WTC11 (cell line): ENCODE results near the gene GALNT2. TPM values are rescaled to one million over a fixed set of nuclear protein-coding genes. Genes with fewer than 3 reads are reported as not detected.

ENCODE experiments used
- ATAC-seq: fragments of 200-7000 bp; cut with Tn5 transposase; 2 replicates; pipeline ENCODE4 v1.10.0; 2021; ENCODE audit warnings: mild to moderate bottlenecking, moderate library complexity
- CTCF ChIA-PET: fragments of 300-600 bp; sonication (Branson Sonifier 250); formaldehyde crosslinking; loops from one replicate; lab custom pipeline; 2021; ENCODE audit warnings: antibody characterized with exemption; lab: Charles Lee
- POLR2A ChIA-PET: fragments of 350-600 bp; sonication (Branson Sonifier 250); formaldehyde crosslinking; loops from one replicate; lab custom pipeline; 2021; ENCODE audit warnings: antibody characterized with exemption; lab: Charles Lee
- DNase-seq: peaks from one replicate; pipeline ENCODE4 v3.0.0; 2021; ENCODE audit warnings: low spot score
- H3K27ac Mint-ChIP-seq: 2 replicates; pipeline ENCODE4 v1.8.0; 2021; ENCODE audit warnings: mixed read lengths
- H3K27me3 Mint-ChIP-seq: 2 replicates; pipeline ENCODE4 v1.8.0; 2021; ENCODE audit warnings: low read depth, mild to moderate bottlenecking, moderate library complexity, mixed read lengths
- H3K36me3 Mint-ChIP-seq: 2 replicates; pipeline ENCODE4 v1.8.0; 2021; ENCODE audit warnings: mixed read lengths
- H3K4me1 Mint-ChIP-seq: 2 replicates; pipeline ENCODE4 v1.8.0; 2022; ENCODE audit warnings: mixed read lengths
- H3K4me3 Mint-ChIP-seq: 2 replicates; pipeline ENCODE4 v1.8.0; 2021; ENCODE audit warnings: mild to moderate bottlenecking, moderate library complexity, mixed read lengths
- H3K9me3 Mint-ChIP-seq: 2 replicates; pipeline ENCODE4 v1.8.0; 2021; ENCODE audit warnings: mixed read lengths
- CBFB ChIP-seq: sonication (generic); formaldehyde crosslinking; IDR thresholded peaks from 2 replicates; pipeline ENCODE4 v1.8.1; 2022; ENCODE audit warnings: mild to moderate bottlenecking, low read depth, missing genetic modification reagents
- ESRRA ChIP-seq: sonication (generic); formaldehyde crosslinking; IDR thresholded peaks from 2 replicates; pipeline ENCODE4 v1.8.1; 2022; ENCODE audit warnings: mild to moderate bottlenecking, missing genetic modification reagents, borderline replicate concordance
- FOXK1 ChIP-seq: sonication (generic); formaldehyde crosslinking; IDR thresholded peaks from 2 replicates; pipeline ENCODE4 v1.8.0; 2022; ENCODE audit warnings: mild to moderate bottlenecking, moderate library complexity, missing genetic modification reagents
- JAZF1 ChIP-seq: fragments of 250-450 bp; sonication (Bioruptor Pico); IDR thresholded peaks from 2 replicates; pipeline ENCODE4 v1.9.0; 2021; ENCODE audit warnings: moderate library complexity, mild to moderate bottlenecking, inconsistent platforms
- MXD4 ChIP-seq: fragments of 250-450 bp; sonication (Bioruptor Pico); IDR thresholded peaks from 2 replicates; pipeline ENCODE4 v1.8.0; 2021; ENCODE audit warnings: mild to moderate bottlenecking, moderate library complexity, borderline replicate concordance
- NFATC4 ChIP-seq: fragments of 250-450 bp; sonication (Bioruptor Pico); IDR thresholded peaks from 2 replicates; pipeline ENCODE4 v1.9.0; 2021; ENCODE audit warnings: mild to moderate bottlenecking
- NFE2L1 ChIP-seq: sonication (generic); formaldehyde crosslinking; IDR thresholded peaks from 2 replicates; pipeline ENCODE4 v1.8.1; 2023; ENCODE audit warnings: missing genetic modification reagents
- NR1H2 ChIP-seq: sonication (generic); formaldehyde crosslinking; IDR thresholded peaks from 2 replicates; pipeline ENCODE4 v1.9.0; 2021; ENCODE audit warnings: mild to moderate bottlenecking, moderate library complexity, missing genetic modification reagents
- NR2C2 ChIP-seq: sonication (generic); formaldehyde crosslinking; IDR thresholded peaks from 2 replicates; pipeline ENCODE4 v1.8.0; 2022; ENCODE audit warnings: mild to moderate bottlenecking, missing genetic modification reagents
- RORB ChIP-seq: fragments of 250-450 bp; sonication (Bioruptor Pico); IDR thresholded peaks from 2 replicates; pipeline ENCODE4 v1.9.0; 2021; ENCODE audit warnings: mild to moderate bottlenecking
- ZNF219 ChIP-seq: sonication (generic); formaldehyde crosslinking; IDR thresholded peaks from 2 replicates; pipeline ENCODE4 v1.8.0; 2023; ENCODE audit warnings: missing genetic modification reagents, mild to moderate bottlenecking, borderline replicate concordance
- ZNF263 ChIP-seq: sonication (generic); formaldehyde crosslinking; IDR thresholded peaks from 2 replicates; pipeline ENCODE4 v1.8.1; 2022; ENCODE audit warnings: low read depth, mild to moderate bottlenecking, moderate library complexity, missing genetic modification reagents
- total RNA-seq: library from RNA; stranded (reverse); gene quantifications from 3 replicates; pipeline ENCODE4 v1.2.3, GENCODE V29; 2021
- TF ChIP-seq, protein P1 (sequence below): sonication (generic); formaldehyde crosslinking; IDR thresholded peaks from 2 replicates; pipeline ENCODE4 v1.8.1; 2023; ENCODE audit warnings: mild to moderate bottlenecking, missing genetic modification reagents
- TF ChIP-seq, protein P2 (sequence below): fragments of 250-450 bp; sonication (Bioruptor Pico); IDR thresholded peaks from 2 replicates; pipeline ENCODE4 v1.8.0; 2021; ENCODE audit warnings: mild to moderate bottlenecking
- TF ChIP-seq, protein P3 (sequence below): sonication (generic); formaldehyde crosslinking; IDR thresholded peaks from 2 replicates; pipeline ENCODE4 v1.8.1; 2022; ENCODE audit warnings: missing genetic modification reagents, borderline replicate concordance
- TF ChIP-seq, protein P4 (sequence below): fragments of 250-450 bp; sonication (Bioruptor Pico); conservative IDR thresholded peaks from 2 replicates; pipeline ENCODE4 v1.9.0; 2021; ENCODE audit warnings: mild to moderate bottlenecking
- TF ChIP-seq, protein P5 (sequence below): sonication (generic); formaldehyde crosslinking; IDR thresholded peaks from 2 replicates; pipeline ENCODE4 v1.8.0; 2022; ENCODE audit warnings: mild to moderate bottlenecking, missing genetic modification reagents
- TF ChIP-seq, protein P6 (sequence below): sonication (generic); formaldehyde crosslinking; IDR thresholded peaks from 2 replicates; pipeline ENCODE4 v1.8.1; 2022; ENCODE audit warnings: low read depth, missing genetic modification reagents, borderline replicate concordance
- TF ChIP-seq, protein P7 (sequence below): sonication (generic); formaldehyde crosslinking; IDR thresholded peaks from 2 replicates; pipeline ENCODE4 v1.8.1; 2023; ENCODE audit warnings: mild to moderate bottlenecking, missing genetic modification reagents, moderate library complexity
- TF ChIP-seq, protein P8 (sequence below): sonication (generic); formaldehyde crosslinking; IDR thresholded peaks from 2 replicates; pipeline ENCODE4 v1.8.1; 2022; ENCODE audit warnings: low read depth, mild to moderate bottlenecking, moderate library complexity, missing genetic modification reagents, borderline replicate concordance

Gene GALNT2
- total RNA-seq, 1 experiment from 2014 or later = 74.8 TPM

DNA sequence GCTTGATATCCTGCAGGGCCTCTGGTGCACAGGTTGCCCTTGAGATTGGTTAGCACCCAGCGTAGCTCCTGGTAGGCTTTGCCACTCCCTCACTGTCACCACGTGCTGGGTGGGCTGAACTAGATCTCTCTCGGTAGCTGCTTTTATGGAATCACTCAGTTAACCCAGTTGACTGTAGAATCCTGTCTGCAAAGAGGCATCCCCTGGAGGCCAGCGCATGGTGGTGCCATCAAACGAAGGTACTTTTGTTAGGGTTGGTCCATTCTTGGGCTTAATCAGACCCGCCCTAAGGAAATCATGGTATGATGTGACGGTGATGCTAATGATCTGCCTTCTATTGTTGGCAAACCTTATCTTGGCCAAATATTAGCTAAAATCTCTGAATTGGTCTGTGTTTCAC lies 153.4 kb downstream of the GALNT2 start:
- DNase-seq (no peak), ATAC-seq (peak; percentile 73)
- no peak overlapping the region for H3K4me3 Mint-ChIP-seq
- TF ChIP-seq, protein P1, sequence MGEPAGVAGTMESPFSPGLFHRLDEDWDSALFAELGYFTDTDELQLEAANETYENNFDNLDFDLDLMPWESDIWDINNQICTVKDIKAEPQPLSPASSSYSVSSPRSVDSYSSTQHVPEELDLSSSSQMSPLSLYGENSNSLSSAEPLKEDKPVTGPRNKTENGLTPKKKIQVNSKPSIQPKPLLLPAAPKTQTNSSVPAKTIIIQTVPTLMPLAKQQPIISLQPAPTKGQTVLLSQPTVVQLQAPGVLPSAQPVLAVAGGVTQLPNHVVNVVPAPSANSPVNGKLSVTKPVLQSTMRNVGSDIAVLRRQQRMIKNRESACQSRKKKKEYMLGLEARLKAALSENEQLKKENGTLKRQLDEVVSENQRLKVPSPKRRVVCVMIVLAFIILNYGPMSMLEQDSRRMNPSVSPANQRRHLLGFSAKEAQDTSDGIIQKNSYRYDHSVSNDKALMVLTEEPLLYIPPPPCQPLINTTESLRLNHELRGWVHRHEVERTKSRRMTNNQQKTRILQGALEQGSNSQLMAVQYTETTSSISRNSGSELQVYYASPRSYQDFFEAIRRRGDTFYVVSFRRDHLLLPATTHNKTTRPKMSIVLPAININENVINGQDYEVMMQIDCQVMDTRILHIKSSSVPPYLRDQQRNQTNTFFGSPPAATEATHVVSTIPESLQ (CRISPR knock-in tag) = no peak
- no peak for TF ChIP-seq NFE2L1 (CRISPR knock-in tag)
- TF ChIP-seq, protein P2, sequence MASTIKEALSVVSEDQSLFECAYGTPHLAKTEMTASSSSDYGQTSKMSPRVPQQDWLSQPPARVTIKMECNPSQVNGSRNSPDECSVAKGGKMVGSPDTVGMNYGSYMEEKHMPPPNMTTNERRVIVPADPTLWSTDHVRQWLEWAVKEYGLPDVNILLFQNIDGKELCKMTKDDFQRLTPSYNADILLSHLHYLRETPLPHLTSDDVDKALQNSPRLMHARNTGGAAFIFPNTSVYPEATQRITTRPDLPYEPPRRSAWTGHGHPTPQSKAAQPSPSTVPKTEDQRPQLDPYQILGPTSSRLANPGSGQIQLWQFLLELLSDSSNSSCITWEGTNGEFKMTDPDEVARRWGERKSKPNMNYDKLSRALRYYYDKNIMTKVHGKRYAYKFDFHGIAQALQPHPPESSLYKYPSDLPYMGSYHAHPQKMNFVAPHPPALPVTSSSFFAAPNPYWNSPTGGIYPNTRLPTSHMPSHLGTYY (CRISPR knock-in tag) = no peak
- no peak for TF ChIP-seq ESRRA
- TF ChIP-seq ZNF219 (CRISPR knock-in tag) = no peak
- no peak for TF ChIP-seq ZNF263 (CRISPR knock-in tag)
- no peak for TF ChIP-seq CBFB (CRISPR knock-in tag)
- no peak for TF ChIP-seq NFATC4 (CRISPR knock-in tag)
- no peak for TF ChIP-seq JAZF1 (CRISPR knock-in tag)
- TF ChIP-seq NR2C2 (CRISPR knock-in tag) = no peak
- TF ChIP-seq RORB = no peak
- TF ChIP-seq, protein P3, sequence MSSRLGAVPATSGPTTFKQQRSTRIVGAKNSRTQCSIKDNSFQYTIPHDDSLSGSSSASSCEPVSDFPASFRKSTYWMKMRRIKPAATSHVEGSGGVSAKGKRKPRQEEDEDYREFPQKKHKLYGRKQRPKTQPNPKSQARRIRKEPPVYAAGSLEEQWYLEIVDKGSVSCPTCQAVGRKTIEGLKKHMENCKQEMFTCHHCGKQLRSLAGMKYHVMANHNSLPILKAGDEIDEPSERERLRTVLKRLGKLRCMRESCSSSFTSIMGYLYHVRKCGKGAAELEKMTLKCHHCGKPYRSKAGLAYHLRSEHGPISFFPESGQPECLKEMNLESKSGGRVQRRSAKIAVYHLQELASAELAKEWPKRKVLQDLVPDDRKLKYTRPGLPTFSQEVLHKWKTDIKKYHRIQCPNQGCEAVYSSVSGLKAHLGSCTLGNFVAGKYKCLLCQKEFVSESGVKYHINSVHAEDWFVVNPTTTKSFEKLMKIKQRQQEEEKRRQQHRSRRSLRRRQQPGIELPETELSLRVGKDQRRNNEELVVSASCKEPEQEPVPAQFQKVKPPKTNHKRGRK (CRISPR knock-in tag) = no peak
- TF ChIP-seq, protein P4, sequence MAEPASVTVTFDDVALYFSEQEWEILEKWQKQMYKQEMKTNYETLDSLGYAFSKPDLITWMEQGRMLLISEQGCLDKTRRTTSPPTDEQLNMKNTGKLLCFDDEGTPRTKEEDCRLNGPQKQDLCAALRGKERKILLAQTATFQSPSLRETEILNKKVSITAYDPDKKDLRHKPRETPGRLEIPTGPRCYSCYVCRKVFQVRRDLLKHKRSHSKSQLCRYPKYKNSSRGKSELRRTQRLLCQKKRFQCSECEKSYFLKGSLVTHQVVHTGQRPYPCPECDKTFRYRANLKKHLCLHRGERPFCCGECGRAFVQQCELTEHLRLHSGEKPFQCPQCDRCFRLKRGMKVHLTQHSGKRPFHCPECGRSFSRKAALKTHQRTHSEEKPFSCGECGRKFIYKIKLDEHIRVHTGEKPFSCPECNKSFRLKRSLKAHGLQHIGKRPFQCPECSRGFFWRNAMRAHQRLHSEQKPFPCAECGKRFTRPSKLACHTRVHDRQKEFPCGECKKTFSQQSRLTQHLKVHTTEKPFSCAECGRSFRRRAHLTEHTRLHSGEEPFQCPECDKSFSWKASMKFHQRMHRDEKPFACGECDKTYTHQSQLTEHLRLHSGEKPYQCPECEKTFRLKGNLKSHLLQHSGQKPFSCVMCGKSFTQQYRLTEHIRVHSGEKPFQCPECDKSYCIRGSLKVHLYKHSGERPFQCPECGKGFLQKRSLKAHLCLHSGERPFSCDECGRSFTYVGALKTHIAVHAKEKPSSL (CRISPR knock-in tag) = no peak
- TF ChIP-seq, protein P5, sequence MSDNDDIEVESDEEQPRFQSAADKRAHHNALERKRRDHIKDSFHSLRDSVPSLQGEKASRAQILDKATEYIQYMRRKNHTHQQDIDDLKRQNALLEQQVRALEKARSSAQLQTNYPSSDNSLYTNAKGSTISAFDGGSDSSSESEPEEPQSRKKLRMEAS (CRISPR knock-in tag) = no peak
- TF ChIP-seq MXD4 = no peak
- TF ChIP-seq, protein P6, sequence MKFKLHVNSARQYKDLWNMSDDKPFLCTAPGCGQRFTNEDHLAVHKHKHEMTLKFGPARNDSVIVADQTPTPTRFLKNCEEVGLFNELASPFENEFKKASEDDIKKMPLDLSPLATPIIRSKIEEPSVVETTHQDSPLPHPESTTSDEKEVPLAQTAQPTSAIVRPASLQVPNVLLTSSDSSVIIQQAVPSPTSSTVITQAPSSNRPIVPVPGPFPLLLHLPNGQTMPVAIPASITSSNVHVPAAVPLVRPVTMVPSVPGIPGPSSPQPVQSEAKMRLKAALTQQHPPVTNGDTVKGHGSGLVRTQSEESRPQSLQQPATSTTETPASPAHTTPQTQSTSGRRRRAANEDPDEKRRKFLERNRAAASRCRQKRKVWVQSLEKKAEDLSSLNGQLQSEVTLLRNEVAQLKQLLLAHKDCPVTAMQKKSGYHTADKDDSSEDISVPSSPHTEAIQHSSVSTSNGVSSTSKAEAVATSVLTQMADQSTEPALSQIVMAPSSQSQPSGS (CRISPR knock-in tag) = no peak
- TF ChIP-seq FOXK1 (CRISPR knock-in tag) = no peak
- TF ChIP-seq NR1H2 (CRISPR knock-in tag) = no peak
- TF ChIP-seq, protein P7, sequence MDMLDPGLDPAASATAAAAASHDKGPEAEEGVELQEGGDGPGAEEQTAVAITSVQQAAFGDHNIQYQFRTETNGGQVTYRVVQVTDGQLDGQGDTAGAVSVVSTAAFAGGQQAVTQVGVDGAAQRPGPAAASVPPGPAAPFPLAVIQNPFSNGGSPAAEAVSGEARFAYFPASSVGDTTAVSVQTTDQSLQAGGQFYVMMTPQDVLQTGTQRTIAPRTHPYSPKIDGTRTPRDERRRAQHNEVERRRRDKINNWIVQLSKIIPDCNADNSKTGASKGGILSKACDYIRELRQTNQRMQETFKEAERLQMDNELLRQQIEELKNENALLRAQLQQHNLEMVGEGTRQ (CRISPR knock-in tag) = no peak
- TF ChIP-seq, protein P8, sequence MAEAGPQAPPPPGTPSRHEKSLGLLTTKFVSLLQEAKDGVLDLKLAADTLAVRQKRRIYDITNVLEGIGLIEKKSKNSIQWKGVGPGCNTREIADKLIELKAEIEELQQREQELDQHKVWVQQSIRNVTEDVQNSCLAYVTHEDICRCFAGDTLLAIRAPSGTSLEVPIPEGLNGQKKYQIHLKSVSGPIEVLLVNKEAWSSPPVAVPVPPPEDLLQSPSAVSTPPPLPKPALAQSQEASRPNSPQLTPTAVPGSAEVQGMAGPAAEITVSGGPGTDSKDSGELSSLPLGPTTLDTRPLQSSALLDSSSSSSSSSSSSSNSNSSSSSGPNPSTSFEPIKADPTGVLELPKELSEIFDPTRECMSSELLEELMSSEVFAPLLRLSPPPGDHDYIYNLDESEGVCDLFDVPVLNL (CRISPR knock-in tag) = no peak
- no peaks in the 10 kb centered on the region for H3K9me3 Mint-ChIP-seq
- no peaks in the 10 kb centered on the region for H3K36me3 Mint-ChIP-seq
- H3K4me1 Mint-ChIP-seq = peaks cover 43% of the 10 kb centered on the region
- no peaks in the 10 kb centered on the region for H3K27me3 Mint-ChIP-seq
- no peak overlapping the region for H3K27ac Mint-ChIP-seq
- ChIA-PET CTCF (interaction anchor here (1.0 to 2.1 kb wide), 6 partner anchors 10 to 37 kb away, joined by 3 to 6 read pairs (median 3); no protein-coding TSS in a partner anchor), POLR2A (no interaction called here)
